Fibroblast of the aortic adventitia (primary cell): ENCODE results near the gene SYNPO2. TPM values are rescaled to one million over a fixed set of nuclear protein-coding genes. Genes with fewer than 3 reads are reported as not detected.
A peak's percentile ranks its signal among the peaks of the same experiment; 100 is the strongest.

ENCODE experiments used
- DNase-seq: peaks from one replicate; pipeline ENCODE4 v3.0.0-alpha.2; 2010; ENCODE audit warnings: low read depth
- H3K4me3 ChIP-seq: 2 replicates; pipeline ENCODE4 v1.5.1; 2011; ENCODE audit warnings: low read depth, mild to moderate bottlenecking, control low read depth, low read length, moderate library complexity
- total RNA-seq: library from RNA; depleted of rRNA; stranded (reverse); fragments of >200 nt; gene quantifications from 2 replicates; pipeline ENCODE4 v1.2.3, GENCODE V29; 2012; ENCODE audit warnings: low replicate concordance
- TF ChIP-seq, protein P1 (sequence below): IDR thresholded peaks from 2 replicates; pipeline ENCODE4 v1.5.1; 2011; ENCODE audit warnings: mild to moderate bottlenecking, low read length, control low read depth, inconsistent platforms; ENCODE audit not compliant: insufficient read depth

SYNPO2 gene
- total RNA-seq, 1 donor, result 3.4 TPM

- H3K4me3 ChIP-seq, result no peak overlapping the region
- no peak for DNase-seq
- TF ChIP-seq, protein P1, sequence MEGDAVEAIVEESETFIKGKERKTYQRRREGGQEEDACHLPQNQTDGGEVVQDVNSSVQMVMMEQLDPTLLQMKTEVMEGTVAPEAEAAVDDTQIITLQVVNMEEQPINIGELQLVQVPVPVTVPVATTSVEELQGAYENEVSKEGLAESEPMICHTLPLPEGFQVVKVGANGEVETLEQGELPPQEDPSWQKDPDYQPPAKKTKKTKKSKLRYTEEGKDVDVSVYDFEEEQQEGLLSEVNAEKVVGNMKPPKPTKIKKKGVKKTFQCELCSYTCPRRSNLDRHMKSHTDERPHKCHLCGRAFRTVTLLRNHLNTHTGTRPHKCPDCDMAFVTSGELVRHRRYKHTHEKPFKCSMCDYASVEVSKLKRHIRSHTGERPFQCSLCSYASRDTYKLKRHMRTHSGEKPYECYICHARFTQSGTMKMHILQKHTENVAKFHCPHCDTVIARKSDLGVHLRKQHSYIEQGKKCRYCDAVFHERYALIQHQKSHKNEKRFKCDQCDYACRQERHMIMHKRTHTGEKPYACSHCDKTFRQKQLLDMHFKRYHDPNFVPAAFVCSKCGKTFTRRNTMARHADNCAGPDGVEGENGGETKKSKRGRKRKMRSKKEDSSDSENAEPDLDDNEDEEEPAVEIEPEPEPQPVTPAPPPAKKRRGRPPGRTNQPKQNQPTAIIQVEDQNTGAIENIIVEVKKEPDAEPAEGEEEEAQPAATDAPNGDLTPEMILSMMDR, result no peak
Observed at GRCh38 chr4:118939169-118939783, 50.6 kb downstream of the SYNPO2 start.

DNA sequence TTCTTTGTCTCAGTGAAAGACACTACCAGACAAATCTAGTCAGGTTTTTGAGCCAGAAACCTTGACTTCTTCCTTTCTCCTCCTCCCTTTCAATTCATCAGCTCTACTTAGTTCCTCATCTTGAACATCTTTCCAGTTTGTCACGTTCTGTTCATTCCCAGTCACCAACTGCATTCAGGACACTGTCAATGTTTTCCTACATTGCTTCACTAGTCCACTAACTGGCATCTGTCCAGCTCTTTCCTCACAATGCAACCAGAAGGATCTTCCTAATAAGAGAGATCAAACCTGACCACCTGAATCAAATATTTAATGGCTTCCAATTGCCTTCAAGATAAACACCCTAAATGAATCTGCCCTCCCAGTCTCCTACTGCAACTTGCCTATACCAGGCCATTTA, 52.5 kb downstream of the SYNPO2 start:
- TF ChIP-seq, protein P1, result no peak
- H3K4me3 ChIP-seq, result no peak overlapping the region
- DNase-seq, result peak; percentile 39

GRCh38 chr4:118941799-118942198, 53.1 kb downstream of the SYNPO2 start:
- DNase-seq, result peak; percentile 35
- H3K4me3 ChIP-seq, result no peak overlapping the region

GRCh38 chr4:118942465-118942864, 53.8 kb downstream of the SYNPO2 start:
- no peak for DNase-seq
- TF ChIP-seq, protein P1, result no peak
- H3K4me3 ChIP-seq, result no peak overlapping the region

More at GRCh38 chr4:118941799-118942198, 53.1 kb downstream of the SYNPO2 start:
- TF ChIP-seq, protein P1, result no peak

- TF ChIP-seq, protein P1, result no peak
- no peak overlapping the region for H3K4me3 ChIP-seq
- no peak for DNase-seq
Observed at GRCh38 chr4:118947095-118947494, 58.4 kb downstream of the SYNPO2 start.

- no peak for DNase-seq
- H3K4me3 ChIP-seq, result no peak overlapping the region
- TF ChIP-seq, protein P1, result no peak
Observed at GRCh38 chr4:118948545-118949144, 60.0 kb downstream of the SYNPO2 start.

GRCh38 chr4:118950224-118950623, 61.6 kb downstream of the SYNPO2 start:
- no peak overlapping the region for H3K4me3 ChIP-seq
- no peak for DNase-seq
- TF ChIP-seq, protein P1, result no peak
